HG02852 (cell line): ENCODE measurements around the gene RIPOR3.
"Not testable (repeated sequence)": the region's sequence is repeated elsewhere in the genome, so short reads cannot be mapped to it uniquely, and the experiment has no call there.

Source experiments
- ATAC-seq: cut with Tn5 transposase; IDR thresholded peaks from one replicate; pipeline ENCODE4 v1.9.1; 2021; ENCODE audit warnings: mild to moderate bottlenecking, moderate library complexity; ENCODE audit not compliant: unreplicated experiment

The RIPOR3 gene

DNA sequence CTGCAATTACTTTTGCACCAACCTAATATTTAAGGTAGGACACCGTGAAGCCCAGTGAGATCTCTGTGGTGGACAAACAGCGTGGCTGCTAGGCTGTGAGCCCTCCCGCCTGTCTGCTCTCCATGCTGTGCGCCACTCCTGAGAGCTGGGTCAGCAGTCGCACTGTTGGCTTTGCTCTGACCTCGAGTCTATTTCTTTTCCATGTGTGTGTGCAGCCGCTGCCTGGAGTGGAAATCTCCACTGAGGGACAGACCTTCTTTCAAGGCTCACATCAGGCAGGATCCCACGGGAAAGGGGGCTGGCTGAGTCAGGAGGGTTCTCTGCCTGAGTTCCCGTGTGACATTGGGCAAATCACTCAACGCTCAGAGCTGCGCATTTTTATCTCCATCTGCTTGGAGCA is 27.1 kb downstream of the RIPOR3 start:
- no peak for ATAC-seq

DNA sequence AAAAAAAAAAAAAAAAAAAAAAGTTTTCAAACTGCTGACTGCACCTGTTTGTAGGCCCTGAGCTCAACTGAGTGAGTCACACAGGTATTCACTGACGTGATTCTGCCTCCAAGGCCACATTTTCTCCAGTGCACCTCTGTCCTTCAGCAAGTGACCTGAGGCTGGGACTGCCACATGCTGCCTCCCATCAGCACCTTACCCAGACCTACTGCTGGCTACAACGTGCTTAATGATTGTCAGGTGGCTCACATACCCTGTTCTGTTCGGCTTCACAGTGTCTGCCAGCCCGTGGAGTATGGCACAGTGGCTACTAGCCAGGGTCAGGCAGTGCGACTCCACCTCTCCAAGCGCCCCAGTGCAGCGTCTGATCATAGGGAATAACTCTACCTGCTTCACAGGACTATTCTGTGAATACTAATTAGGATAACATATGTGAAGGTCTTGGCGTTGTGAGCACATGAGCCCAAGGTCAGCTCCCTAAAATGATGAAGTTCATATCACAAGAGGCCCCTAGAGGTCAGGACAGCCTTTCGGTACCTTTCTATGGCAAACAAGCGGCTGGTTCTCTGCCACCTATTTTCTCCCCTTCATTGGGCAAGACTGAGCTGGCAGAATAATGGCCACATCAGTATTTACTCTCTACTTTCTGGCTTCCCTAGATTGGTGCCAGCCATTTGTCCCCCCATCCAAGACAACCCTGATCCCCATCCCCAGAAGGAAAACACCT is 28.1 kb downstream of the RIPOR3 start:
- no peak for ATAC-seq

DNA sequence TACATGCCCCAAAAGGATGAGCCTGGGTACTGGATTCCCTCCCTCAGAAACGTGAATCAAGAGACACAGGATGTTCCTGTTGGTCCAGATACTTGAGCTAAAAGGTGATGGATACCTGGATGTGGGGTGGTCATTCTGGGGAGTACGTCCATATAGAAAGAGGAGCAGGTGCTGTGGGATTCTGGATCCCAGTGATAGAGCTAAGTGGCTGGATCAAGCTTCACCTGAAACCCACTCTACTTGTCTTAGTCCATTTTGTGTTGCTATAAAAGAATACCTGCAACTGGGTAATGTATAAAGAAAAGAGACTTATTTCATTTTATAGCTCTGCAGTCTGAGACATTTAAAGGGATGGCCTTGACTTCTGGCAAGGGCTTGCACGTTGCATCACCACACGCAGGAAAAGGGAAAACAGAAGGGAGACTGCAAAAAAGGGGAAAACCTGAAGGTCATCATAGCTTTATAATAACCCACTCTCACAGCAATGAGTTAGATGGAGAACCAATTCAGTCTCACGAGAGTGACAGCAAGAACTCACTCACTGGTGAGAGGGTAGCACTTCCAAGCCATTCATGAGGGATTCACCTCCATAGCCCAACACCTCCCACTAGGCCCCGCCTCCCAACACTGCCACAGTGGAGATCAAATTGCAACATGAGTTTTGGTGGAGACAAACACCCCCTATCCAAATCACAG is 31.2 kb downstream of the RIPOR3 start:
- no peak for ATAC-seq

DNA sequence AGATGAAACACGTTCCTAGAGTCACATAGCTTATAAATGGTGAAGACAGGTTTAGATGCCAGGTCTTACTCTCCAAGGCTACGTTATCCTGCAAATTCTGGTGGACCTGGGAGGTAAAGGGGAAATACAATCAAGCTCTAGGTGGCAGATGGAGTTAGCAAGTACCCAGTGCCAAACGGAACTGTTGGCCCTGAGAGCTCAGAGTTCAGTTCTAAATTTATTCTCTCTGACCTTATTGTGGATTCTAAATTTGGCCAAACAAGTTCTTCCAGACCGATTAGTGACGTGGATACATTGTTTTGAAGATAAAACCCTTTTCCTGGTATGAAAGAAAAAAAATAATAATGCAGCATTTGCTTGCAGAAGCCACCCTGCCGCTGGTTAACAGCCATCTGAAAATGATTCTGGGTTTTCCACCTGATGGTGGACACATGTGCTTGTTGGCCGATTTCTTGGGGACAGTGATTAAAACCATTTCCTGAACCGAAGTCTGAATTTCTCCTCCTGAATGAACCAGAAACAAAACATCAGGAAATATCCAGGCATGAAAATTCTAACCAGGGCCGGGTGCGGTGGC is 32.5 kb downstream of the RIPOR3 start:
- no peak for ATAC-seq

DNA sequence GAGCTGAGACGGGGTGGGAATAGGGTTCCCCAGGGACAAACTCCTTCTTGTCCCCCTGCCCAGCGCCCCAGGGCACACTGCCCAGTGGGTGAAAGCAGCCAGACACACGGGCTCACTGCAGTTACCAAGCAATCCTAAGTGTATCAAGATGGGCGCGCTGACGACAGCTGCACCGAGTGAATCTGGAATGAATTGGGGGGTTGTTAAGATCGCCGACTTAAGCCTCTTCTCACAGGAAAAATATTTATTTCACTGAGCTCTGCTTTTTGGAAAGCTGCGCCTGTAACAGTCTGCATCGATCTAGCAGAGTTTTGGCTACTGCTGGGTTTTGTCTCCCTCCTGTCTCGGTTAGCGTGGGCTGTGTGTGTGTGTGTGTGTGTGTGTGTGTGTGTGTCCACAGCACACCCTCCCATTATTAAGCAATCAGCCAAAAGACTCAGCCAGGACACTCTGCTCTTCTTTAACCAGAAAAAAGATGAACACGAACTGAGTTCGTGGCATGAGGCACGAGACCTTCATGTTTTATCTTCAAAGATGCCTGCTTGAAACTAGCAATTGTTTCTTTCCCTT is 35.9 kb downstream of the RIPOR3 start:
- ATAC-seq, result no peak

DNA sequence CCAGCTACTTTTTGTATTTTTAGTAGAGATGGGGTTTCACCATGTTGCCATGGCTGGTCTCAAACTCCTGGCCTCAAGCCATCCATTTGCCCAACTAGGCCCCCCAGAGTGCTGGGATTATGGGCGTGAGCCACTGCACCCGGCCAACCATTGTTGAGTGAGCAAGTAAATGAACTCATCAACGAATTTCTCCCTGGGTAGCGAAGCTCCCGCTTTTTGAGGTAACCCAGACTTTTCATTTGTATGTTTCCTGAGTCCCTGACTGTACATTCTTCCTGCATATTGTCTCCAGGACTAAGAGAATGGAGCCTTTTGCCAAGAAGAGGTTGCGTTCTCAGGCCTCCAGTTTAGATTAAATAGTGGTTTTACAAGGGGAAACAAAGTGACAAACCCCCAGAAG is 36.4 kb downstream of the RIPOR3 start:
- no peak for ATAC-seq

DNA sequence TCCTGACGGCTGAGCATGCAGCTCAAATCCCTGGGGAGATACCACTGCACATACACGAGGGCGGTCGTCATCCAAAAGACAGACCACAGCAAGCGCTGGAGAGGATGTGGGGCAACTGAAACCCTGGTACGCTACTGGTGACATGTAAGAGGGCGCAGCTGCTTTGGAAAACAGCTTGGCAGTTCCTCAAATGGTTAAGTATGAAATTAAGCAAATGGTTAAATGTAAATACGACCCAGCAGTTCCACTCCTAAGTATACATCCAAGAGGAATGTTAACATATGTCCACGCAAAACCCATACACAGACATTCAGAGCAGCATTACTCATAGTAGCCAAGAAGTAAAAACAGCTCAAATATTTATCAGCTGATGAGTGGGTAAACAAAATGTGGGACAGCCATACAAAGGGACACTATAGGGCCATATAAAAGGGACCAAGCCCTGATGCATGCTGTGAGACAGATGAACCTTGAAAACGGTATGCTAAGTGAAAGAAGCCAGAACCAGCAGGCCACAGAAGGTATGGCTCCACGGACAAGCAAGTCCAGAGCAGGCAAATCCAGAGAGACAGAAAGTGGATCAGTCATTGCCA is 38.5 kb downstream of the RIPOR3 start:
- ATAC-seq, result no peak

DNA sequence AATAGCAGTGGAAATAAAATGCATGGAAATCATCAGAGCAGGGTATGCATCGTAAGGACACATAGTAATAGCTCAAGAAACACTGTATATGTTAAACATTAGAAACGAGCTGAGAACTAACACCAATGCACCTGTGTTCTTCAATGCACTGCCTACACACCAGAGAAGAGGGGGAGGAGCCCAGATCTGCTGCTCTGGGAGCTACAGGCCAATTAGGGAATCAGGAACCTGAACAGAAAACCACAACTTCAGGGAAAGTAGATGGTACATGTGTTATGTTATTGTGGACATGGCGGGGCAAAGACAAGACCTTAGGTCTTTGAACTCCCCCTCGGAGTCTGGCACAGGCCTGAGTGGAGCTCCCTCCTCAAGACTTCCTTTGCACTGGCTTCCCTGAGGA is 39.7 kb downstream of the RIPOR3 start:
- no peak for ATAC-seq

DNA sequence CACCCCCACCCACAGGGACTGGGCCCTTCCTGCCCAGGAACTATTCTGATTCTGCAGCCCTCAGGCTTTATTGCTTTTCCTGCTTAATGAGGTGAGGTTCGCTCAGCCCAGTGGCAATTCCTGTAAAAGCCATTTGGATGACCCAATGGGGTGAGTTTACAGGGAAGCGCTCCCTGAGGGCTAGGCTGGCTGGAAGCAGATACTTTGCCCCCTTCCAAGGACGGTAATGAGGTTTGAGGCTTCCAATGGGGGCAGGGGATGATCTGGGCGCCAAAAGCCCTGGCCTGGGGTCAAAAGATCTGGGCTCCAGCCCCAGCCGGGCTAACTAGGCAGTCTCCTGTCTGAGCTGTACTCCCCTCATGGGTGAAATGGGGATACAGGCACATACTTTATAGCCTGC is 41.8 kb downstream of the RIPOR3 start:
- no peak for ATAC-seq

DNA sequence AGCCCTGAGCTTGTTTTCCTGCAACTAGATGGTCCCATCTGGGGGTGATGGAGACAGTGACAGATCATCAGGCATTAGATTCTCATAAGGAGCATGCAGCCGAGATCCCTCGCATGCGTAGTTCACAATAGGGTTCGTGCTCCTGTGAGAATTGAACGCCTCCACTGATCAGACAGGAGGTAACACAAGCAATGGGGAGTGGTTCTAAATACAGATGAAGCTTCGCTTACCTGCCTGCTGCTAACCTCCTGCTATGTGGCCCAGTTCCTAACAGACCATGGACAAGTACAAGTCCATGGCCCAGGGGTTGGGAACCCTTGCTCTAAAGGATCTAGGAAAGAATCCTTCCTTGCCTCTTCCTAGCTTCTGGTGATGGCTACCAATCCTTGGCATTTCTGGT is 42.7 kb downstream of the RIPOR3 start:
- no peak for ATAC-seq

DNA sequence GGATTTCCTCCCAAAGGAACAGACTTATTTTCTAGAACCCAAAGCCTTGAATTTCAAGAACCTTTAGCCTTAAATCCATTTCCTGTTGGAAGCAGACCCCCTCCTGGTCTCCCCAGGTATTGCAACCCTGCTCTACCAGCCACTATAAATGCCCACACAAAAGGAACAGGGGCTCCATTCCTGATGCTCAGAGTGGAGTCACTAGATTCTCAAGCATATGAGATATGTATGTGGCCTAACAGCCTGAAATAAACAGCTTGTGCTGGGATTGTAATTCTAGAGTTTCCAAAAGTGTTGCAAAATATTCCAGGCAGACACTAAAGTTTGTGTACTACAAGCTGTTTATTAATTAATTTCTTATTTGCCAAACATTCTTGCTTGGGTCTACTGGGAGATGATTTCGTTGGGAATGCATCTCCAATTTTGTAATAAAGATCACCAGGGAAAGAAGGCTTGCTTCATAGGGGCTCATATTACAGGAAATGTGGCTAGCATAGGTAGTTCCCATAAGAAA is 44.8 kb downstream of the RIPOR3 start:
- no peak for ATAC-seq

DNA sequence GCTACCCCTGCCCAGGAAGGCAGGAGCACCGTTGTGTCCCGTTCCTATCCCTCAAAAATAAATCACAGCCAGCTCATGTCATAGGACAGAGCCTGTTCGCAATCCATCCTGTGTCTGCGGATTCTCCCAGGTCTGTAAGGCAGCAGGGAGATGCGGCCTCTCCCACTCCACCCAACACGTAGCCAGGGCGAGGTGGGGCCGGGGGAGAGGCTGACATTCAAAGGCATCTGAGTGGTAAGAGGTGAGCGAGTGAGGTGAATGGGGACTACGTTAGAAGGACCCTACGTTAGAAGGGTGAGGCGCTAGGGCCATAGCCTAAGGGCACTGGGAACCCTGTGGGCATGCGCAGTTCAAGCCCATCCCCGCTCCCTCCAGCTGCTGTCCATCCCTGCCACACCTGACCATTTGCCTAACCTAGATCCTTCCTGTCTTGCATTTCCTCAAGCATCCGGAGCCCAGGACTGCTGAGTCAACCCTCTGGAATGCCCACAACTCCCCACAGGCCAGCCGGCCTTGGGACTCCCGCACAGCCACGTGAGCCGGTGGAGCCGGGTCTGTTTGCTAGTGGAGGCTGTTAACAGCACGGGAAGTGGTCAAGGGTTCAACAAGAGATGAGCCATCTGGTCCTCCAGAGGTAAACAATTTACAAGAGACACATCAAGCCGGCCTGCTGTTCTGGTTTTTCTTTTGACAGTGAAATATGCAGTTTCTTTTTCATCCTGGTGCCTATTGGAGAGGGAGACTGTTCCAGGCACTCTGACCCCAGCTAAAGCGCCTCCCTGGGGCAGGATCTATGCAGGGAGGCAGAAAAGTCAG is 45.9 kb downstream of the RIPOR3 start:
- no peak for ATAC-seq

DNA sequence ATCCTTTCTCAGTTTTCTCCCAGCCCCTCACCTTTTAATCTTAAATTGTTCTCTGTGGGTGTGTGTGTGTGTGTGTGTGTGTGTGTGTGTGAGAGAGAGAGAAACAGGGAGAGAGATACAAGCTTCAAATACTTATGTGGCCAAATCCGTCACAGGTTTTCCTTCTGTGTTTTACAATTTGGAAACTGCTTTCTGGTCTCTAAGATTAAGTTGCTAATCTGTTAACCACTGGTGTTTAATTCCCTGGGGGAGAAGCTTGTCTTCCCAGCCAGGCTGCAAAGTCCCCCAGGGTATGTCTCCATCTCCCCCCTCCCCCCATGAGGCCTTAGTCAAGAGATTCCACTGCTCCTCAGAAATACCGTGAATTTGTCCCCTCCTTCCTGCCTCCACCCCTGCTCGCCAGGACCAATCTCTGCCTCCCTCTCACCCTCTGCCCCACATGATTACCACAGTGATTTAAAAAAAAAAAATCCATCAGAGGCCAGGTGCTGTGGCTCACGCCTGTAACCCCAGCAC is 49.0 kb downstream of the RIPOR3 start:
- no peak for ATAC-seq

DNA sequence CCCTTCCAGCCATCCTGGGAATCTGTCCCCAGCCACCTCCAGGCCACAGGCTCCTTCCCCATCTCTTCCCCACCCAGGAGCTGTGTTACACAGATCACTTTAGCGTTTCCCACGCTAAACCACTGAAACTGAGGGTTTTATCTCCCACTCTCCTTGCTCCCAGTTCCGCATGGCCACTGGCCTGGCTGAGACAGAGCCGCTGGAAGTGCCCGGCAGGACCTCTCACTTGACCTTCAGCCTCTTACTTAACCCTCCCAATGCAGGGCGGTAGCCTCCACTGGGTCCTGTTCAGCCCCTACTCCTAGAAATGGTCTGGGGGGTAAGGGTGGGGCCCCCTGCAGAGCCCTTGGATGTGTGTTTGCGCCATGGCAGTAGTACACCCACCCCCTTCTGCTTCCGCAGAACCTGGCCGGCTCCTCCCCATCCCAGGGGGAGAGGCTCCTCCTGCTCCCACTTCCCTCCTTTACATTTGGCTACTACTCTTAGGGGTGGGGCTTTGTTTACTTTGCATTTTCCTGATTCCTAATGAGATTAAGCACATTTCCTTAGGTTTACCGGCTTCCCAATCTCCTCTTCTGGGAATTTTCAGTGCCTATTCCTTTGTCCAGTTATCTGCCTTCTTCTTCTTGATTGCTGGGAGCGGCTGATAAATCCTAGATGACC is 49.6 kb downstream of the RIPOR3 start:
- ATAC-seq, result not testable (repeated sequence)

DNA sequence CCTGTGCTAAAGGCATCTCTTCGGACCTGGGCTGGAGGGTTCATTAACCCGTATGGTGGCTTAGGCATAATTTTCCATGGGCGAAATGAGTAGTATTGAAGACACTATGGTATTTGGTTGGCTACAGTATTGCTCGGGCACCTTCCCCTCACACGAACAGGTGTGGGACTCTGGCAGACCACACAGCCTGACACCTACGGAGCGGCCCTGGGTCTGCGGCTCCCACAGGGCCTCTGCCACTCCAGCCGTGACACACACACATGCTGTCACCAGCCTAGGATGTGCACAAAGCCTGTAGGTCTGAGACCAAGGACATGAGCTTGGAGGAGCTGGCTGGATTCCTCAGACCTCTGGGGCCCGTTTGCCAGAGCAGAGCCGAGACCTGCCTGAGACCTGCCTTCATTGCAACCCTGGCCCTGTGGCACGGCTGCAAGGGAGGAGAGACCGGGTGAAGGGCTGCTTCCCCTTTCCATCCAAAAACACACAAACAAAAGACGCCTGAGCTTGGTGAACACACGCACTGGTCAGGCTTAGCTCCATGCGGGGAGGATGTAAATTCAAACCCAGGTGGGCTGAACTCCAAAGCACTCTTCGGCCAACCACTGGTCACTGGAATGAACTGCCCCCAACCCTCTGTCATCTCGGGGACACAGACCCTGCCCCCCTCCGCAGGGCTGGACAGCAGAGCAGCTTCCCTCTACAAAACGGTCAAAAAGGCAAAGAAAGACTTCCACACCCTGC is 51.2 kb downstream of the RIPOR3 start:
- ATAC-seq, result not testable (repeated sequence)

DNA sequence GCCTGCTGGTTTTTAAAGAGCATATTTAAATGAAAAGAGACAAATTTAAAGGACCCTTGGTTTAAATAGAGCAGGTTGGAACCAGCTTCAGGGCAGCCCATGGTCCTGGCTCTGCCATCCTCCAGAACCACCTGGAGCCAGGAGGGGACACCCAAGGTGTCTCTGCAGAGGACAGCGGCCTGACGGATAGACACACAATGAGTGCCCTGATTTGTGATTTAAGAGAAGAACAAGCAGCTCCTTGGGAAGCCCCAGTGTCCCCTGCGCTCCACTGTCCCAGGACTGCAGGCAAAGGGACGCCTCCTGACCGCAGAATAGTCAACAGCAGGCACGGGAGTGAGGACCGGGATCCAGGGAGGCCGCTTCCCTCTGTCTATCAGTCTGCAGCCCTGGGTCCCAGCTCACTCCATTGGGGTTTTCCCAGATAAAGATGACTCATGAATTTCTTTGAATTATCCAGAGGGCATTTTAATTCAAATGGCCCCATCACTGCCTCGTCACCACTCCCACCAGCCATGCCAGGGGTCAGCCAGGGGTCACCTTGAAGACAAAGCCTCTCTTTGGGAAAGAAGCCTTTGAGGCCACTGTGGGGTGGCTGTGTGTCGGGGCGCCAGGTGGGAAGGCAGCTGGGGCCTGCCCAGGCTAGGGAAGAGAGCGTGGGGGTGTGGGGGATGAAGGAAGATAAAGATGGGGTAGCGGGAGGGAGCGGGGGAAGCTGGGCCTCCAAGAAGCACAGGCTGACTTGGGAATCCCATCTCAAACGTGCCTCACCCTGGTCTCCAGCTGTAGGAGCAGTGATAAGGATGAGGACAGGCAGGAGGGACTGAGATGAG is 53.1 kb downstream of the RIPOR3 start:
- not testable (repeated sequence) for ATAC-seq

DNA sequence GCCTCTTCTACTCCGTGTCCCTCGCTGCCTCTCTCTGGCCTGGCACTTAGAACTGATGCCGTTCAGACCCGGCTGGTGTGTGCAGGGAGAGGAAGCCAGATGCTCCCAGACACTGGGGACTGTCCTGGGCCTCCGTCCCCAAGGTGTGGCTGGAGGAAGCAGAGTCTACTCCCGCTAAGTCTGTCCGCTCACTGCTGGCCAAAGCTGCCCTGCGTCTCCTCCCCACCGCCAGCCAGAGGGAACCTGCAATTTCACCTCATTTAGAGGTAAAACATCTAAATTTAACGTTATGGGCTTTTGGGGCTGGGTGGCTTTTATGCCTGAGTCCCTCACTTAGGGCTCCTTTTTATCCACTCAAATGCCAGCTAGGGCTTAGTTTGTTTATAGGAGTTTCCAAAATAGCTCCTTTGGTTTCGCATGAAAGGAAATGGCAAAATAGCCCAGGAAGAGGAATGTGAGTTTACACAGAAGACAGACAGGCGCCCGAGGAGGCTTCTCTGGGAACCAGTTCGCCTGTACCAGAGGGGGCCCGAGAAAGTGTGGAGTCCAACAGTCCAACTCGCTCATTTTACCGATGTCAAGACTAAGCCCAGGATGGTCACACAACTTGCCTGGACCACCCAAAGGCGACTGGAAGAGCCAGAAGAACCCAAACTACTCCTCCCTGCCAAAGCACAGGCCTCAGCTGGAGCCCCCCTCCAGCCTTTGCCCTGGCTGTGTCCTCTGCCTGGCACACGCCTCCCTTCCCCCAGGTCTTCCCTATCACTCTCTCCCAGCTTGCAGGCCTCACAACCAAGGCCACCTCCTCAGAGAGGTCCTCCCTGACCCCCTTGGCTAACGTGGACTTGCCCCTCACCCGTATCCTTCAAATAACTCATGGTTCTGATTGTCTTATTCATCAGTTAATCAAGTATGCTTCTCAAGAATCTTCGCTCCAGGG is 54.5 kb downstream of the RIPOR3 start:
- ATAC-seq, result no peak
